Endothelial cell of umbilical vein (primary cell): ENCODE results near the gene PAQR8.

Experiments
- EZH2 ChIP-seq: IDR thresholded peaks from 2 replicates; pipeline ENCODE4 v1.6.1; 2012; ENCODE audit warnings: borderline replicate concordance, low read depth, mild to moderate bottlenecking, moderate library complexity, low read length, inconsistent platforms; ENCODE audit not compliant: severe bottlenecking
- FOS ChIP-seq: IDR thresholded peaks from 2 replicates; pipeline ENCODE4 v1.6.1; 2011; ENCODE audit warnings: mild to moderate bottlenecking, low read length, moderate library complexity, borderline replicate concordance; ENCODE audit not compliant: insufficient read depth
- GATA2 ChIP-seq: IDR thresholded peaks from 2 replicates; pipeline ENCODE4 v1.7.0; 2011; ENCODE audit warnings: low read depth, mild to moderate bottlenecking, moderate library complexity, mixed read lengths, low read length; ENCODE audit not compliant: insufficient read length, insufficient read depth
- JUN ChIP-seq: IDR thresholded peaks from 2 replicates; pipeline ENCODE4 v1.6.1; 2011; ENCODE audit warnings: borderline replicate concordance, low read depth; ENCODE audit not compliant: insufficient read length, insufficient read depth
- MYC ChIP-seq: IDR thresholded peaks from one replicate; pipeline ENCODE4 v1.6.1; 2011; ENCODE audit warnings: mild to moderate bottlenecking, low read depth, low read length
- POLR2A ChIP-seq: IDR thresholded peaks from 2 replicates; pipeline ENCODE4 v1.6.1; 2012; ENCODE audit warnings: low read depth, mild to moderate bottlenecking, control low read depth, low read length
- POLR2AphosphoS5 ChIP-seq: IDR thresholded peaks from 2 replicates; pipeline ENCODE4 v1.6.1; 2012; ENCODE audit warnings: low read depth, mild to moderate bottlenecking, control low read depth, low read length, moderate library complexity; ENCODE audit not compliant: insufficient read depth
- TF ChIP-seq, protein P1 (sequence below), 2 donors: IDR thresholded peaks; 1 replicate in 1 of 2; 2 replicates in 1 of 2; pipeline ENCODE4 v1.5.1; 2011; ENCODE audit warnings: low read length in 2 of 2, mild to moderate bottlenecking in 2 of 2, moderate library complexity in 2 of 2, control low read depth in 1 of 2, inconsistent platforms in 1 of 2, low read depth in 1 of 2; ENCODE audit not compliant: insufficient read depth in 1 of 2; ENCODE audit errors: extremely low read depth in 1 of 2
- TF ChIP-seq, protein P2 (sequence below): IDR thresholded peaks from 2 replicates; pipeline ENCODE4 v1.6.1; 2011; ENCODE audit not compliant: insufficient read depth, insufficient read length

DNA sequence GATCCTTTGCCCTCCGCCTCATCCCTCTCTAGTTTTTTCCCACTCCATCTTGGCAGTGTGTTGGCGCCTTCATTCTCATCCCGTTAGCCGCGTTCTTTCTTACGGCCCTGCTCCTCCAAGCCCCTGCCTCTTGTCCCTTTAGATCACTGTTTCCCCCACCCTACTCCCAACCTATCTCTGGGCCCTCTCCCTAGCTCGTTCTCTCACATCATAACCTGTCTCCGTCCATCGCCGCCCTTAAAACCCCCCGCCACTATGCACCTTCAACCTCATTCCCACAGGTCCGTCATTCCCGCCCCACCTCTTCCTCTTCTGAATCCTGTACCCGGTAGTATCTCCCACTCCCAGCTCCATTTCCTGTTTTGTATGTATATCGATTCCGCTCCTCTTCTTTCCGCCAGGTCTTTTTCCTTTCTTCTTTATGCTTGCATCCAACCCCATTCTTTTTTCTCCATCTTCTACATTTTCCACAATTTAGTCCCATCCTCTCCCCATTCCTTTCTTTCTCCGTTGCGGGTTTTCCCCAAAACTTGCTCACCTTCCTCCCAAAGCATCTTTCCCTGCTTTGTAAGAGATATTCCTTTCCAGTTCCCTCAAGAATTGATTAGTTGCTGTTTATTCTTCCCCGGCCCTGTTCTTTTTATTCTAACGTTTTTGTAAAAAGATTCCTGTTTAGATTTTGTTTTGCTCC lies 58.9 kb downstream of the PAQR8 start:
- TF ChIP-seq, protein P1, sequence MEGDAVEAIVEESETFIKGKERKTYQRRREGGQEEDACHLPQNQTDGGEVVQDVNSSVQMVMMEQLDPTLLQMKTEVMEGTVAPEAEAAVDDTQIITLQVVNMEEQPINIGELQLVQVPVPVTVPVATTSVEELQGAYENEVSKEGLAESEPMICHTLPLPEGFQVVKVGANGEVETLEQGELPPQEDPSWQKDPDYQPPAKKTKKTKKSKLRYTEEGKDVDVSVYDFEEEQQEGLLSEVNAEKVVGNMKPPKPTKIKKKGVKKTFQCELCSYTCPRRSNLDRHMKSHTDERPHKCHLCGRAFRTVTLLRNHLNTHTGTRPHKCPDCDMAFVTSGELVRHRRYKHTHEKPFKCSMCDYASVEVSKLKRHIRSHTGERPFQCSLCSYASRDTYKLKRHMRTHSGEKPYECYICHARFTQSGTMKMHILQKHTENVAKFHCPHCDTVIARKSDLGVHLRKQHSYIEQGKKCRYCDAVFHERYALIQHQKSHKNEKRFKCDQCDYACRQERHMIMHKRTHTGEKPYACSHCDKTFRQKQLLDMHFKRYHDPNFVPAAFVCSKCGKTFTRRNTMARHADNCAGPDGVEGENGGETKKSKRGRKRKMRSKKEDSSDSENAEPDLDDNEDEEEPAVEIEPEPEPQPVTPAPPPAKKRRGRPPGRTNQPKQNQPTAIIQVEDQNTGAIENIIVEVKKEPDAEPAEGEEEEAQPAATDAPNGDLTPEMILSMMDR (IDR thresholded peaks at IDR 0.05; ENCODE audit: extremely low read depth in 1 of 2, insufficient read depth in 1 of 2, low read depth in 1 of 2, low read length in 2 of 2) = no peak
- TF ChIP-seq POLR2AphosphoS5 = no peak
- TF ChIP-seq FOS = no peak
- TF ChIP-seq POLR2A = no peak
- no peak for TF ChIP-seq MYC
- no peak for TF ChIP-seq JUN
- TF ChIP-seq EZH2 = no peak
- TF ChIP-seq, protein P2, sequence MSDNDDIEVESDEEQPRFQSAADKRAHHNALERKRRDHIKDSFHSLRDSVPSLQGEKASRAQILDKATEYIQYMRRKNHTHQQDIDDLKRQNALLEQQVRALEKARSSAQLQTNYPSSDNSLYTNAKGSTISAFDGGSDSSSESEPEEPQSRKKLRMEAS = no peak
- TF ChIP-seq GATA2 = no peak
